ENCODE measurements around the gene C1orf56. TPM values are rescaled to one million over a fixed set of nuclear protein-coding genes. Genes with fewer than 3 reads are reported as not detected.
A peak's percentile ranks its signal among the peaks of the same experiment; 100 is the strongest.

Gene C1orf56
- total RNA-seq, 1 experiment from 2014 or later = 4.8 TPM

DNA sequence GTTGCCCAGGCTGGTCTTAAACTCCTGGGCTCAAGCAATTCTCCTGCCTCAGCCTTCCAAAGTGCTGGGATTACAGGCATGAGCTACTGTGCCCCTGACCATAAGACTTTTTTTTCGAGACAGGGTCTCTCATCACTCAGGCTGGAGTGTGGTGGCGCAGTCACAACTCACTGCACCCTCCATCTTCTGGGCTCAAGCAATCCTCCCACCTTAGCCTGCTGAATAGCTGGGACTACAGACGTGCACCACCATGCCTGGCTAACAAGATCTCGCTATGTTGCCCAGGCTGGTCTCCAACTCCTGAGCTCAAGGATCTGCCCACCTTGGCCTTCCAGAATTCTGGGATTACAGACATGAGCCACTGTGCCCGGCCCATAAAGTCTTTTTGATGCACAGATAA is 1.9 kb downstream of the C1orf56 start:
- intact Hi-C loops (cut with micrococcal nuclease; ENCODE audit: unreplicated experiment) = no loop called here
- no peaks in the 10 kb centered on the region for H3K9me3 ChIP-seq
- POLR2A ChIA-PET = no interaction called here
- Mint-ChIP-seq H3K9me3 (ENCODE audit: unreplicated experiment) (no peaks in the 10 kb centered on the region), H3K27ac (ENCODE audit: unreplicated experiment) (no peak overlapping the region), H3K27me3 (ENCODE audit: insufficient read depth, unreplicated experiment) (no peaks in the 10 kb centered on the region), H3K36me3 (ENCODE audit: insufficient read depth, unreplicated experiment) (peaks cover 57% of the 10 kb centered on the region), H3K4me1 (ENCODE audit: low read depth, unreplicated experiment) (no peaks in the 10 kb centered on the region), H3K4me3 (ENCODE audit: unreplicated experiment) (peak overlapping the region; percentile 81)
- H3K4me1 ChIP-seq = peaks cover 4% of the 10 kb centered on the region
- no TSS peak for BruUV-seq (replicated peaks)
- H3K36me3 ChIP-seq (ENCODE audit: control insufficient read depth, insufficient read depth, low read length) = peaks cover 6% of the 10 kb centered on the region; the same call in 1 of the 2 replicates
- TF ChIP-seq, protein P1, sequence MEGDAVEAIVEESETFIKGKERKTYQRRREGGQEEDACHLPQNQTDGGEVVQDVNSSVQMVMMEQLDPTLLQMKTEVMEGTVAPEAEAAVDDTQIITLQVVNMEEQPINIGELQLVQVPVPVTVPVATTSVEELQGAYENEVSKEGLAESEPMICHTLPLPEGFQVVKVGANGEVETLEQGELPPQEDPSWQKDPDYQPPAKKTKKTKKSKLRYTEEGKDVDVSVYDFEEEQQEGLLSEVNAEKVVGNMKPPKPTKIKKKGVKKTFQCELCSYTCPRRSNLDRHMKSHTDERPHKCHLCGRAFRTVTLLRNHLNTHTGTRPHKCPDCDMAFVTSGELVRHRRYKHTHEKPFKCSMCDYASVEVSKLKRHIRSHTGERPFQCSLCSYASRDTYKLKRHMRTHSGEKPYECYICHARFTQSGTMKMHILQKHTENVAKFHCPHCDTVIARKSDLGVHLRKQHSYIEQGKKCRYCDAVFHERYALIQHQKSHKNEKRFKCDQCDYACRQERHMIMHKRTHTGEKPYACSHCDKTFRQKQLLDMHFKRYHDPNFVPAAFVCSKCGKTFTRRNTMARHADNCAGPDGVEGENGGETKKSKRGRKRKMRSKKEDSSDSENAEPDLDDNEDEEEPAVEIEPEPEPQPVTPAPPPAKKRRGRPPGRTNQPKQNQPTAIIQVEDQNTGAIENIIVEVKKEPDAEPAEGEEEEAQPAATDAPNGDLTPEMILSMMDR (IDR thresholded peaks at IDR 0.05; ENCODE audit: insufficient read depth in 1 of 2, low read depth in 1 of 2, low read length in 1 of 2, severe bottlenecking in 1 of 2, unreplicated experiment in 1 of 2) = no peak
- CTCF ChIA-PET = interaction anchor here (0.6 to 0.9 kb wide), 3 partner anchors 22 to 234 kb away, joined by 3 read pairs; no protein-coding TSS in a partner anchor
- no peaks in the 10 kb centered on the region for H3K27me3 ChIP-seq (replicated peaks; ENCODE audit: control insufficient read depth, insufficient read depth, low read length)
- DNase-seq = no peak
- H3K4me3 ChIP-seq (ENCODE audit: low read depth, low read length) = no peak overlapping the region

DNA sequence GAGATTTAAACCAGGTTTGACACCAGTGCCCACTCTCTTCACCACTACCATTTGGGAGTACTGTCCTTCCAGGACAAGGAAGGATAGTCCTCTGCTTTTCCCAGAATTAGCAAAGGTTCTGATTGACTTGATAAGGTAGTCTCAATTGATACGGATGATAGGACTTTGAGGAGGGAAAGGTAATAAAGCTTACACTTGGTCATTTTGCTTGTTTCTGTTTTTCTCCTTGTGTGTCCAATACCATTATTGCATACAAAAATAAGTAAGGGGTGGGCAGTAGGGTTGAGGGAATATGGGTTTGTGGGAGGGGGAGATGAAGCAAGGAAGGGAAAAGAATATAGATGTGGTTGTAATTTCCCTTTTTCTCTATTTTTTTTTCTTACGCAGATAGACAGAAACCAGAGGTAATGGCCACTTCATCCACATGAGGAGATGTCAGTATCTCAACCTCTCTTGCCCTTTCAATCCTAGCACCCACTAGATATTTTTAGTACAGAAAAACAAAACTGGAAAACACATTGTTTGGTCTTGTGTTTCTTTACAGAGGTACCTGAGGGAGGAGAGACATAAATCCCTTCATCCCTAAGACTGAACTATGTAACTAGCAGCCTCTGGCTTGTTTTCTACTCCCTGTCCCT is 2.6 kb downstream of the C1orf56 start:
- no peak overlapping the region for H3K4me3 Mint-ChIP-seq (ENCODE audit: unreplicated experiment)
- no peak overlapping the region for H3K27ac Mint-ChIP-seq (ENCODE audit: unreplicated experiment)
- Histone ChIP-seq H3K4me3 (ENCODE audit: low read depth, low read length) (no peak overlapping the region), H3K27me3 (replicated peaks; ENCODE audit: control insufficient read depth, insufficient read depth, low read length) (no peaks in the 10 kb centered on the region), H3K9me3 (no peaks in the 10 kb centered on the region), H3K4me1 (peaks cover 4% of the 10 kb centered on the region), H3K36me3 (ENCODE audit: control insufficient read depth, insufficient read depth, low read length) (peaks cover 6% of the 10 kb centered on the region)
- POLR2A ChIA-PET = no interaction called here
- H3K4me1 Mint-ChIP-seq (ENCODE audit: low read depth, unreplicated experiment) = peaks cover 4% of the 10 kb centered on the region
- H3K27me3 Mint-ChIP-seq (ENCODE audit: insufficient read depth, unreplicated experiment) = no peaks in the 10 kb centered on the region
- TF ChIP-seq, protein P1 (IDR thresholded peaks at IDR 0.05; ENCODE audit: insufficient read depth in 1 of 2, low read depth in 1 of 2, low read length in 1 of 2, severe bottlenecking in 1 of 2, unreplicated experiment in 1 of 2) = no peak
- no TSS peak for BruUV-seq (replicated peaks)
- no peak for DNase-seq
- H3K9me3 Mint-ChIP-seq (ENCODE audit: unreplicated experiment) = no peaks in the 10 kb centered on the region
- intact Hi-C loops (cut with micrococcal nuclease; ENCODE audit: unreplicated experiment) = no loop called here
- CTCF ChIA-PET = interaction anchor here (0.9 kb wide), 2 partner anchors 22 to 37 kb away, joined by 3 read pairs; no protein-coding TSS in a partner anchor
- peaks cover 64% of the 10 kb centered on the region for H3K36me3 Mint-ChIP-seq (ENCODE audit: insufficient read depth, unreplicated experiment)

DNA sequence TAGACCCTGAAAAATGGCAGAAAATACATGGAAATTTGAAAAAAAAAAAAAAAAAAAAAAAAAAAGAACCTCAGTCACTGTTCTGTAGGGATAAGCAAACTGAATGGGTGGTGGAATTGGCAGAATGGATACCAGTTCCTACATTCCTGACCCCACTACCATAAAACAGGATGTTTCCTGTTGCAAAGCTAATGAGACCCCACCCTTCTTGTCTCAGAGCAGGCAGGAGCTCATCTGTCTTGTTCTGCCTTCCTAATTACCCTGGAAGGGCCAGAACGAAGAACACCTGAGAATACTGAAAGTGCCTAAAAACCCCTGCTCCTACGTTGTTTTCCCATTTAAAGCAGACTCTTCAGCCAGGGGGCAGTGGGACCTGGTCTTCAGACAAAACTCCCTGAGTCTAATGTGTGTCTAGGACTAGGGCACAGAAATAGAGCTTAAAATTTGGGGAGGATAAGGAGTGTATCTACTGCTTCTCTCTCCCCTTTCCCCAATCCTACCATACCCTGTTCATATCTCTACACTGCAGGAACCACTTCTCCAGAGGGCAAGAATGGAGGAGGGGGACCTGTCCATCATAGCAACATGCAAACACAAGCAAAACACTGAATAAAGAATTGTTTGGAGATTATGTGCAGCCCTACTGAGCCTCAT is 3.9 kb downstream of the C1orf56 start:
- H3K36me3 Mint-ChIP-seq (ENCODE audit: insufficient read depth, unreplicated experiment) = peaks cover 73% of the 10 kb centered on the region
- TF ChIP-seq, protein P1 (IDR thresholded peaks at IDR 0.05; ENCODE audit: insufficient read depth in 1 of 2, low read depth in 1 of 2, low read length in 1 of 2, severe bottlenecking in 1 of 2, unreplicated experiment in 1 of 2) = no peak
- POLR2A ChIA-PET = interaction anchor here (0.6 kb wide), 1 partner anchor 121 kb away, joined by 3 read pairs; no protein-coding TSS in a partner anchor

More for the DNA sequence above, 3.9 kb downstream of the C1orf56 start:
- Mint-ChIP-seq H3K27ac (ENCODE audit: unreplicated experiment) (peak overlapping the region; percentile 19), H3K9me3 (ENCODE audit: unreplicated experiment) (no peaks in the 10 kb centered on the region), H3K4me3 (ENCODE audit: unreplicated experiment) (no peak overlapping the region), H3K27me3 (ENCODE audit: insufficient read depth, unreplicated experiment) (no peaks in the 10 kb centered on the region), H3K4me1 (ENCODE audit: low read depth, unreplicated experiment) (peaks cover 17% of the 10 kb centered on the region)
- Histone ChIP-seq H3K4me1 (peaks cover 13% of the 10 kb centered on the region), H3K36me3 (ENCODE audit: control insufficient read depth, insufficient read depth, low read length) (peaks cover 11% of the 10 kb centered on the region), H3K4me3 (ENCODE audit: low read depth, low read length) (no peak overlapping the region), H3K27me3 (replicated peaks; ENCODE audit: control insufficient read depth, insufficient read depth, low read length) (no peaks in the 10 kb centered on the region), H3K9me3 (no peaks in the 10 kb centered on the region)
- no peak for DNase-seq
- BruUV-seq (replicated peaks) = no TSS peak
- CTCF ChIA-PET = no interaction called here
- intact Hi-C loops (cut with micrococcal nuclease; ENCODE audit: unreplicated experiment) = no loop called here

All from Caco-2 (cell line).